ENCODE measurements around the gene ZNF74. TPM values are rescaled to one million over a fixed set of nuclear protein-coding genes. Genes with fewer than 3 reads are reported as not detected.
"Not testable (repeated sequence)": the region's sequence is repeated elsewhere in the genome, so short reads cannot be mapped to it uniquely, and the experiment has no call there.

The ZNF74 gene
- total RNA-seq, 2 experiments from 2014 or later, result 8.6 to 11.1 TPM

DNA sequence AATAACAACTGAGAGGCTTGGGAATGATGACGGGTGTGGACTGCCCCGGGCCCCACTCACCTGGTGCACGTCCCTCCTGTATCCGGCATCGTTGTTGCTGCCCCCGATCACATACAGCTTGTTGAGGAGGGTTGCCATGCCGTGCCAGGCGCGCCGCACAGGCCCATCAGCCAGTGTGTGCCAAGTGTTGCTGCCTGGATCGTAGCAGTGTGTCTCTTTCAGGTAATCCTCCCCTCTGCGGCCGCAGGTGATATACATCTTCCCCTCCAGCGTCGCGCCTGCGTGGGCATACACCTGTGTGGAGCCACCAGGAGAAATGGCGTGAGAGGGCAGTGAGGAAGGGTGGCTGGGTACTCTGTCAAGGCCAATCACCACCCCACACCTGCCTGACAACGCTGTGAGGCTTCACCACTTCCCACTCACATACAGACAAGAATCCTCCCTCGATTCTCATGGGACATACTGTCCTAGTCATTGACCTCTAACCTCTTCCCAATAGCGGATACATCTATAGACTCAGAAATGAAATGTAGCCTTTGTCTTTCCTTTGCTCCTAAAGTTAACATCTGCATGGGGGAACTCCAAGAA lies 52.5 kb downstream of the ZNF74 start:
- no peak overlapping the region for H3K27ac Mint-ChIP-seq
- H3K9me3 Mint-ChIP-seq, result no peaks in the 10 kb centered on the region
- no peak for DNase-seq
- POLR2A ChIA-PET, result no interaction called here
- no peaks in the 10 kb centered on the region for H3K4me1 Mint-ChIP-seq
- no peaks in the 10 kb centered on the region for H3K27me3 Mint-ChIP-seq
- peaks cover 18% of the 10 kb centered on the region for H3K36me3 Mint-ChIP-seq (ENCODE audit: low read depth)
- H3K4me3 Mint-ChIP-seq, result no peak overlapping the region
- CTCF ChIA-PET, result no interaction called here

GRCh38 chr22:20448630-20449029 lies 54.7 kb downstream of the ZNF74 start:
- Mint-ChIP-seq H3K27ac (no peak overlapping the region), H3K36me3 (ENCODE audit: low read depth) (peaks cover 13% of the 10 kb centered on the region), H3K9me3 (no peaks in the 10 kb centered on the region), H3K4me1 (no peaks in the 10 kb centered on the region), H3K4me3 (no peak overlapping the region), H3K27me3 (no peaks in the 10 kb centered on the region)
- DNase-seq, result no peak
- ChIA-PET CTCF (interaction anchor here (0.6 to 0.7 kb wide), 2 partner anchors 15 to 80 kb away, joined by 3 to 4 read pairs; no protein-coding TSS in a partner anchor), POLR2A (no interaction called here)

GRCh38 chr22:20449819-20450550 lies 56.0 kb downstream of the ZNF74 start:
- CTCF ChIA-PET, result no interaction called here
- H3K27me3 Mint-ChIP-seq, result no peaks in the 10 kb centered on the region

DNA sequence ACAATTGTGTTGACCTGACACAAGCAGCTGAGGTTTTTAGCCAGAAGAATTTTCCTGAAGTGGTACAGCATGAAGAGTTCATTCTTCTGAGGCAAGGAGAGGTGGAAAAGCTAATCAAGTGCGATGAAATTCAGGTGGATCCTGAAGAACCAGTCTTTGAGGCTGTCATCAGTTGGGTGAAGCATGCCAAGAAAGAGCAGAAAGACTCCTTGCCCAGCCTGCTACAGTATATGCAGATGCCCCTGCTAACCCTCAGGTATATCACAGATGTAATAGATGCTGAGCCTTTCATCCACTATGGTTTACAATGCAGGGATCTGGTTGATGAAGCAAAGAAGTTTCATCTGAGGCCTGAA lies 56.6 kb downstream of the ZNF74 start:
- Mint-ChIP-seq H3K4me3 (no peak overlapping the region), H3K27me3 (no peaks in the 10 kb centered on the region), H3K4me1 (peaks cover 2% of the 10 kb centered on the region), H3K36me3 (ENCODE audit: low read depth) (peaks cover 14% of the 10 kb centered on the region), H3K27ac (no peak overlapping the region), H3K9me3 (no peaks in the 10 kb centered on the region)
- POLR2A ChIA-PET, result no interaction called here
- CTCF ChIA-PET, result no interaction called here
- DNase-seq, result no peak

More at GRCh38 chr22:20449819-20450550, 56.0 kb downstream of the ZNF74 start:
- no peak overlapping the region for H3K27ac Mint-ChIP-seq
- peaks cover 9% of the 10 kb centered on the region for H3K36me3 Mint-ChIP-seq (ENCODE audit: low read depth)
- no peak overlapping the region for H3K4me3 Mint-ChIP-seq
- H3K4me1 Mint-ChIP-seq, result peaks cover 1% of the 10 kb centered on the region
- H3K9me3 Mint-ChIP-seq, result no peaks in the 10 kb centered on the region
- DNase-seq, result no peak
- POLR2A ChIA-PET, result no interaction called here

GRCh38 chr22:20451129-20451778 lies 57.3 kb downstream of the ZNF74 start:
- DNase-seq, CTCF ChIA-PET, H3K4me1 Mint-ChIP-seq, POLR2A ChIA-PET, H3K27ac Mint-ChIP-seq, H3K4me3 Mint-ChIP-seq, H3K9me3 Mint-ChIP-seq, H3K27me3 Mint-ChIP-seq: not testable (repeated sequence)
- peaks cover 20% of the 10 kb centered on the region for H3K36me3 Mint-ChIP-seq (ENCODE audit: low read depth)

DNA sequence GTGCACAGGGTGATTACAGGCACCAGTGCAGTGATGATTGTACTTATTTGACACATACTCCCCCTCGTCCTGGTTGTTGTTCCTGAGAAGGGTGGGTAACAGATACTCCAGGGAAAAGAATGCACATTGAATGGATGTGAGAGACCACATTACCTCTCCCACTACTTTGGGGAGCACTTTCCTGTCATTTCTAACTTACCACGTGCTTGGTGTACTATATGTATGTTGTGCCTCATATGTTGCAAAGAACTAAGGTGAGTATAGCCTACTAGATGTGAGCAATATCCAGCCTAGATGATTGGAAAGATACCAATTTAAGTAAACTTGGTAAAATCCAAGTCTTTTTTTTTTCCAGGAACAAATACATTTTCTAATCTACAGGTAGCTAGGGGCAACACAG lies 58.0 kb downstream of the ZNF74 start:
- CTCF ChIA-PET, result no interaction called here

GRCh38 chr22:20453222-20453621 lies 59.3 kb downstream of the ZNF74 start:
- H3K27me3 Mint-ChIP-seq, result no peaks in the 10 kb centered on the region
- DNase-seq, result no peak
- H3K36me3 Mint-ChIP-seq (ENCODE audit: low read depth), result peaks cover 28% of the 10 kb centered on the region
- no peaks in the 10 kb centered on the region for H3K9me3 Mint-ChIP-seq
- H3K4me1 Mint-ChIP-seq, result peaks cover 16% of the 10 kb centered on the region
- H3K4me3 Mint-ChIP-seq, result no peak overlapping the region
- ChIA-PET CTCF (interaction anchor here (2.1 kb wide), 1 partner anchor 12 kb away, joined by 4 read pairs; no protein-coding TSS in a partner anchor), POLR2A (no interaction called here)
- no peak overlapping the region for H3K27ac Mint-ChIP-seq

More for the DNA sequence above, 58.0 kb downstream of the ZNF74 start:
- no peak overlapping the region for H3K4me3 Mint-ChIP-seq
- DNase-seq, result no peak
- H3K27ac Mint-ChIP-seq, result no peak overlapping the region
- no peaks in the 10 kb centered on the region for H3K9me3 Mint-ChIP-seq
- no peaks in the 10 kb centered on the region for H3K27me3 Mint-ChIP-seq
- peaks cover 21% of the 10 kb centered on the region for H3K36me3 Mint-ChIP-seq (ENCODE audit: low read depth)
- POLR2A ChIA-PET, result no interaction called here
- H3K4me1 Mint-ChIP-seq, result peaks cover 15% of the 10 kb centered on the region

GRCh38 chr22:20455709-20456063 lies 61.7 kb downstream of the ZNF74 start:
- no peak overlapping the region for H3K27ac Mint-ChIP-seq
- H3K4me1 Mint-ChIP-seq, result peaks cover 23% of the 10 kb centered on the region
- H3K36me3 Mint-ChIP-seq (ENCODE audit: low read depth), result peaks cover 41% of the 10 kb centered on the region
- no peaks in the 10 kb centered on the region for H3K9me3 Mint-ChIP-seq
- ChIA-PET CTCF (interaction anchor here (0.7 to 2.1 kb wide), 7 partner anchors 11 to 49 kb away, joined by 3 to 12 read pairs (median 5); no protein-coding TSS in a partner anchor), POLR2A (no interaction called here)
- H3K27me3 Mint-ChIP-seq, result no peaks in the 10 kb centered on the region
- H3K4me3 Mint-ChIP-seq, result no peak overlapping the region
- DNase-seq, result no peak

GRCh38 chr22:20456064-20456721 lies 62.2 kb downstream of the ZNF74 start:
- no peak overlapping the region for H3K27ac Mint-ChIP-seq
- H3K27me3 Mint-ChIP-seq, result no peaks in the 10 kb centered on the region
- peaks cover 27% of the 10 kb centered on the region for H3K4me1 Mint-ChIP-seq
- H3K9me3 Mint-ChIP-seq, result no peaks in the 10 kb centered on the region
- CTCF ChIA-PET, result interaction anchor here (0.6 to 2.1 kb wide), 10 partner anchors 11 to 55 kb away, joined by 3 to 12 read pairs (median 4); no protein-coding TSS in a partner anchor
- POLR2A ChIA-PET, result interaction anchor here (0.7 kb wide), 1 partner anchor 38 kb away, joined by 3 read pairs; no protein-coding TSS in a partner anchor
- no peak overlapping the region for H3K4me3 Mint-ChIP-seq
- DNase-seq, result peak; percentile 78
- H3K36me3 Mint-ChIP-seq (ENCODE audit: low read depth), result peaks cover 43% of the 10 kb centered on the region

- Mint-ChIP-seq H3K9me3 (no peaks in the 10 kb centered on the region), H3K27ac (peak overlapping the region; percentile 9)
- POLR2A ChIA-PET, result interaction anchor here (0.7 kb wide), 1 partner anchor 39 kb away, joined by 3 read pairs; no protein-coding TSS in a partner anchor
These were observed 62.7 kb downstream of the ZNF74 start for GRCh38 chr22:20456722-20457076.

GRCh38 chr22:20457506-20458240 lies 63.7 kb downstream of the ZNF74 start:
- no peaks in the 10 kb centered on the region for H3K27me3 Mint-ChIP-seq
- H3K9me3 Mint-ChIP-seq, result no peaks in the 10 kb centered on the region
- peaks cover 43% of the 10 kb centered on the region for H3K36me3 Mint-ChIP-seq (ENCODE audit: low read depth)
- peaks cover 33% of the 10 kb centered on the region for H3K4me1 Mint-ChIP-seq
- no peak for DNase-seq
- no peak overlapping the region for H3K27ac Mint-ChIP-seq
- H3K4me3 Mint-ChIP-seq, result no peak overlapping the region
- CTCF ChIA-PET, result interaction anchor here (1.0 to 2.1 kb wide), 4 partner anchors 10 to 46 kb away, joined by 3 to 12 read pairs (median 6); no protein-coding TSS in a partner anchor
- POLR2A ChIA-PET, result no interaction called here

More at GRCh38 chr22:20456722-20457076, 62.7 kb downstream of the ZNF74 start:
- peaks cover 43% of the 10 kb centered on the region for H3K36me3 Mint-ChIP-seq (ENCODE audit: low read depth)
- peaks cover 28% of the 10 kb centered on the region for H3K4me1 Mint-ChIP-seq
- H3K4me3 Mint-ChIP-seq, result no peak overlapping the region
- CTCF ChIA-PET, result interaction anchor here (0.6 to 2.1 kb wide), 9 partner anchors 11 to 55 kb away, joined by 3 to 12 read pairs (median 4); no protein-coding TSS in a partner anchor
- no peak for DNase-seq
- no peaks in the 10 kb centered on the region for H3K27me3 Mint-ChIP-seq

Data from activated CD4-positive, alpha-beta T cell treated with anti-CD3 and anti-CD28 coated beads, Interleukin-2, amount 10 ng/mL, durations not matched to agents 7 days and 5 days (primary cell).